A172 (cell line): ENCODE measurements around the gene IL1B. TPM values are rescaled to one million over a fixed set of nuclear protein-coding genes. Genes with fewer than 3 reads are reported as not detected.
"Not testable (repeated sequence)": the region's sequence is repeated elsewhere in the genome, so short reads cannot be mapped to it uniquely, and the experiment has no call there.

Experiments
- DNase-seq: peaks from one replicate; pipeline ENCODE4 v3.0.0-alpha.2; 2015; ENCODE audit warnings: low spot score
- total RNA-seq: library from RNA; depleted of rRNA; stranded (reverse); fragments of >200 nt; shearing (Covaris generic); gene quantifications from 2 replicates; pipeline ENCODE4 v1.2.3, GENCODE V29; 2014

The IL1B gene
- total RNA-seq, 1 experiment from 2014 or later: not detected

DNA sequence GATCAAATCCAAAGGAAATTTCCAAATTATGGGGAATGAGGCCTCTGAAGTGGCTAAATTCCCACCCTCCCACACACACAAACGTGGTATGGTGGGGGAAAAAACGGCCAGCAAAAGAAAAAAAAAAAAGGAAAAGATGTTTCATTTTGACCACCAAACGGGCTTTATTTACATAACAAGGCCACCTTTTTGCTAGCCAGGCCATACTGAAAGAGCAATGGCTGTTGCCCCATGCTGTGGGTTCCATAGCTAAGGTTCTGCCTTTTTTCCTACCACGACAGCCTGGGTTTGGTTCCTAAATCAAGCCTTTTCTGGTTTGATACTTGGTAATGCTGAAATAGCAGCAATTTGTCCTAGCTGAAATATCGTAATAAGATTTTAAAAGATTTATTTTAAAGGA, 14.0 kb upstream of the IL1B start:
- DNase-seq: no peak

DNA sequence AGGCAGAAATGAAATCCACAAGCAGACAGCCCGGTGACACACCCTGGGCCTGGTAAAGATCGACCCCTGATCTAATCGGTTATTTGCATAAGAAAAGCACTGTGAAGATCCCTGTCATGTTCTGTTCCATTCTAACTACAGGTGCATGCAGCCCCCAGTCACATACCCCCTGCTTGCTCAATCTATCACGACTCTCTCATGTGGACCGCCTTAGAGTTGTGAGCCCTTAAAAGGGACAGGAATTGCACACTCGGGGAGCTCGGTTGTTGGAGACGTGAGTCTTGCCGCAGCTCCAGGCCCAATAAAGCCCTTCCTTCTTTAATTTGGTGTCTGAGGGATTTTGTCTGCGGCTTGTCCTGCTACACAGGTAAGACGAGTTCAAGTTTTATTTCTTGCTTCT, 13.4 kb upstream of the IL1B start:
- no peak for DNase-seq

DNA sequence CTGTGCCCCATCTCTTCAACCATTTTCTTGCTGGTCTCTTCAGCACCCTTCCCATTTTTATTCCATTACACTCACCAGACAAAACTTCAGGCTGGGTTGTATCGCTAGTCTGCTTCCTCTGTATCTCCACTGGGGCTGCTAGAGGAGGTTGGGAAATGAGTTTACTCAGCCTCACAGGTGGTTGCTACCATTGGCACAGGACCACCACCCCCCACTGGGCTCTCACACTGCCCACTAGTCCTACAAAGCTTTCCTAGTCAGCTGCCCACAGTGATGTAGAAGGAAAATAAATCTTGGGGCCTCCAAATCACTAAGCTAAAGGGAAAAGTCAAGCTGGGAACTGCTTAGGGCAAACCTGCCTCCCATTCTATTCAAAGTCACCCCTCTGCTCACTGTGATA, 12.3 kb upstream of the IL1B start:
- DNase-seq: no peak

DNA sequence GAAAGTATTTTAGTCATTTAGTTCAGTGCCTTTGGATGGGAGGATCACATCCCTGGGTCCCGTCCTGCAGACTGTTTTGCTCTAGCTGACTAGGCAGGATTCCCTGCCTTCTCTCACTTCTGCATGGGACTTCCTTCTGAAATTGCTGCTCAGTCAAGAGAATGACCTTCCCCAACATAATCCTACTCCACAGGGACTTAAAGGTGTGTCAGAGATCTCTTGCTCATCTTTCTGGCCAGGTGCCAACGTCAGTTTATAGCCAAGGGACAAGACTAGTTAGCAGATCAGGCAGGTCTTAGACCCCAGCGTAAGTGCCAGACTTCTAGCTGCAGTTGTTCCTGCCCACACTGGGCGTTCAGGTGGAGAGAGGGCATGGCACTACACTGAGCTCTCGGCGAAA, 9.5 kb upstream of the IL1B start:
- DNase-seq: no peak

DNA sequence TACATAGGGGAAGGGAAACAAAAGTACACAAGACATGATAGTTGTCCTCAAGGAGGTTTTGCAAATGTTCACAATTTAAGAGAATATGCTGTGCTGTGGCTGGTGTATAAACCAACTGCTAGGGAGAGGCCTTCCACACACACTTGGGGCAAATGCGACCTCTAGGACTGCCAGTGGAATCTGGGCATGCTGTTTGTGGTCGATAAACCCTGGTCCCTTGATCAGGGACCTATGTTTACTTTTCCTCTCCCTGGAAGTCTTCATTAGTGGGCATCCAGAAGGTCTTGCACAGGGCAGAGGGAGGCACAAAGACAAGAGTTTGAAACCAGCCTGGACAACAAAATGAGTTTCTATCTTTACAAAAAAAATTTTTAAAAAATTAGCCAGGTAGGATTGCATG, 7.3 kb upstream of the IL1B start:
- DNase-seq: no peak

DNA sequence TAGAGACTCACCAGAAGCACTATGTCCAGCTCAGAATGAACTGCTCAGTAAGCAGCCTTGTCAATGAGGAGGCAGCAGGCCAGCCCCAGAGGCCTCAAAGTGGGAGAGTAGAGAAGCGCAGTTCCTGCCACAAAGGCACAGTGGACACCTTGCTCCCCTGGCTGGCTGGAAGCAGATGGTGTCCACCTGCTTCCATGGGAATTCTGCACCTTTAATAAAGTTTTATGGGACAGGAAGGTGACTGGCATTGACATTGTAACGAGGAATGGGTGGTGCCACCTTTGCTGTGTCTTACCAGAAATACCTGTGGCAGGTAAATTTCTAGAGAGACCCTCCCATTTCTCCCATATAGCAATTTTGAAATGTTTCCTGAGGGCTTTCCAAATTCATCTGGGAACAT, 6.7 kb upstream of the IL1B start:
- DNase-seq: no peak

DNA sequence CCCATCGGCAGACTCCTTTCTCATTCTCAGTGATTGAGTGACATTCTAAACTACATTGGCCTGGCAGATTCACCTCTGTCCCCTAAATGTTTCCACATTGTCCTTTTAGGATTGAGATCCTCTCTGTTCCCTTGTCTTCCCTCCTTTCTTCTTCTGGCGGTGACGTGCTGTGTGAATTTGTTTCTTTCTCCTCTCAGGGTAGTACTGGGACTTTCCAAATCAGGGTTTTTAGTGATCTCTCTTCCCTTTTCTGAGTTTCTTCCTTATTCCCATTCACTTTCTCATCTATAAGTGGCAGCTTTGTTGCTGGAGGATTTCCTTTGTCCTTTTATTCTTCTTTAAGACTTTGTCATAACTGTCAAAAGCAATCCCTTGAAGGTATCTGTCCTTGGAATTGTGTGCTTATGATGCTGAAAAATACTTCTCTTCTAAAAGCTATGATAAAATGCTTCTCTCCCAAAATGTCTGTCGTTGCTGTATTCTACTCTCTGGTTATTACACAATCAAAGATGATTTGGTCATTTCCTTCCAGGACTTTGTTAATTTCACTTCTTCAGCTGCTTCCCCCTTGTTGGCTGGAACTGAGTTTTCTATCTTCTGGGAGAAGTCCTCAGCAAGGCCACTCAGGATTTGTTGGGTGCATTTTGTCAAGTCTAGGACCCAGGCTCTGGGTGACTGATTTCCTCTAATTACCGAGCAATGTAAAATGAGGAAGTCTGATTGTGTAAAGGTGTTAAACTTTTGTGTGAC, 4.9 kb upstream of the IL1B start:
- DNase-seq: no peak

DNA sequence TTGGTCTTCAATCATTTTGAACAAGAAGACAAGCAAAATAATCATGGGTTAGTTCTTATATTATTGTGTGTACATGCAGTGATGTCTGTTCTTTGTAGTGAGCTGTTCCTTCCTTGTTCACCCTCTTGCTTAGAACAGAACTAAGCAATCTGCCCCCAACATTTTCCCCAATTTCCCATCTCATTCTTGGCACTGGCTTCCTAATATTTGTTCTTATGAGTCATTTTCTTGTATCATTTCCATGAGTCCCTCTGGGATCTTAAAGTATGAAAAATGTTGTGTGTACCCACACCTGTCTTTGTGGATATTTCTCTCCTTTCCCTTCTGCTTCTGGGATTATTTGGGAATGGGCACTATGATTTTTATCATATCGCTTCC, 3.5 kb upstream of the IL1B start:
- no peak for DNase-seq

DNA sequence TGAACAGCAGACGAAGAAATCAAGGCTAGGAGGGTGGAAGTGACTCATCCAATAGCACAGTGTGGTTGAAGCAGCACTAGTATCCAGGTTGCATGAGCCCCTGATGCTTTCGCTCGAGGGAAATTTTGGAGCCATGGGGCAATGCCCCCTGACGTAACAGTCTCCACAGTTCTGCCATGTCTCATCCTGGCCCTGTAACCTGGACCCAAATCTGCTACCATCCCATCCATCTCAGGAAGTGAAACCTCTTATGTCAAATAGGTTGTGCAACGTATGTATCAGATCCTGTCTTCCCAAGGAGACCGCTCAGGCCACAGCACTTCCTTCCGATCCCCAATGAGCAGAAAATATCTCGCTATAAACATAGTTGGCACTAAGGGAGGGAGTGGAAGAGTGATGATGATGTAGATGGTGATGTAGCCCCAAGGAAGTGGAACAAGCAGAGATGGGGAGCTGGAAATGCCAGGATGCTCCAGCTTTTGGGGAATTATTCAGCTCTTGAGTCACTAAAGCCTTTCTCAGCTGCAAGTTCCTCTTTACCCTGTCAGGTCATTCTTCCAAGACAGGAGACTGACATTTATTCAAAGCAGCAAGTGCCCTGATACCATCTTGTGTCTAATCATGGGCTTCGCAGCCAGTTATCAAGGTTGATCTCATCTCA, 3.0 kb upstream of the IL1B start:
- DNase-seq: no peak

DNA sequence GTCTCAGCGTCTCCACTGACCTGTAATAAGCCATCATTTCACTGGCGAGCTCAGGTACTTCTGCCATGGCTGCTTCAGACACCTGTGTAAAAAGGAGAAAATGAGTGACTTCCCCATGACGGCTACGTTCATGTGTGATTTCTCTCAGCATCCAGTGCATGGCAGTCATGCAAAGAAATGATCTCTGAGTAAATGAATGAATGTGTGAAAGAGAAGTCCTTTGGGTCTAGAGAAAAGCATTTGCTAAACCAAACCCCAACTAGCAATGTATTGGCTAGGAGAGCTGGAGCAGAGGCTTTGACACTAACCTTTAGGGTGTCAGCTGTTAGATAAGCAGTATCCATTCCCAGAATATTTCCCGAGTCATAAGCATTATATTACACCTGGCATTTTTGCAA, 417 bp downstream of the IL1B start:
- DNase-seq: no peak

DNA sequence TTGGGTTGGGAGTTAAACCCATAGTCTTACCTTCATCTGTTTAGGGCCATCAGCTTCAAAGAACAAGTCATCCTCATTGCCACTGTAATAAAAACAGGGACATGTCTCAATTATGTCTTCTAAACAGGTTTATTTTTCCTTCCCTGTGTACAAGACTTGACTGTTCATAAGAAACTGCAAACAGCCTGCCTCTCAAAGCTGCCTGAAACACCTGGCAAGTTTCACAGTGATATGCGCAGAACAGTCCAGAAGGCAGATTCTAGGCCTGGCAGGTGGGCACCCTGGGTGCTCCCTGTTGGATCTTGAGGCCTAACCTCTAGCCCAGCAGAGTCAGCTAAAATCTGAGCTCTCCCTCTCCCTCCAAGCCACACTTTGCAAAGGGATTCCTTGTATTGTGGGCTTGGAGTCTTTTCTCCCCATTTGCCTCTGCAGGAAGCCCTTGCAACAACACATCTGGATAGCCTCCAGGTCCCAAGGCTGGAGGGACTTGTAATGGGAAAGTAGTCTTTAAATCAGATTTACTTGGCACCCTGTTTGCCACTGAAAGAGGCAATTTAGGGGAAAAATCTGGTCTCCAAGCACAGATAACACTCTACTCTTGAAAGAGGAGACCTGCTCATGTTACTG, 930 bp downstream of the IL1B start:
- DNase-seq: no peak

DNA sequence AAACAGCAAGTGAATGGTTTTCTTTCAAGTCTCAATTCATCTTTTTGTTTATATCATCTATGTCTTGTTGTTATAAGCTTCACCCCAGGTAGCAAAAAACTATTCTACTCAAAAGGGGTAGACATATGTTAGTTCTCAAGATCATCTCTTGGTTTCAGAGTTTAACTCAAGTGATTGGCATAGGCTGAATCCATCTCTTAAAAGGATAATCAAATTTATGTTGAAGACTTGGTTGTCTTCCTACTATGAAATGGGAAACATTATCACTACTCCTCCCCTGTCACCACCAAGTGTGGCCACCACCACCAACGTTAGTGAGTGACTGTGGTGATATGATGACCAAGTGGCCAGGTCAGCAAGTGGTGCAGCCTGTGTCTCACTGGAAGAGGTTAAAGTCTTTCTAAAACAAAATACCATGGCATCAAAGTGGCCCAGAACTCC, 1.5 kb downstream of the IL1B start:
- DNase-seq: no peak

DNA sequence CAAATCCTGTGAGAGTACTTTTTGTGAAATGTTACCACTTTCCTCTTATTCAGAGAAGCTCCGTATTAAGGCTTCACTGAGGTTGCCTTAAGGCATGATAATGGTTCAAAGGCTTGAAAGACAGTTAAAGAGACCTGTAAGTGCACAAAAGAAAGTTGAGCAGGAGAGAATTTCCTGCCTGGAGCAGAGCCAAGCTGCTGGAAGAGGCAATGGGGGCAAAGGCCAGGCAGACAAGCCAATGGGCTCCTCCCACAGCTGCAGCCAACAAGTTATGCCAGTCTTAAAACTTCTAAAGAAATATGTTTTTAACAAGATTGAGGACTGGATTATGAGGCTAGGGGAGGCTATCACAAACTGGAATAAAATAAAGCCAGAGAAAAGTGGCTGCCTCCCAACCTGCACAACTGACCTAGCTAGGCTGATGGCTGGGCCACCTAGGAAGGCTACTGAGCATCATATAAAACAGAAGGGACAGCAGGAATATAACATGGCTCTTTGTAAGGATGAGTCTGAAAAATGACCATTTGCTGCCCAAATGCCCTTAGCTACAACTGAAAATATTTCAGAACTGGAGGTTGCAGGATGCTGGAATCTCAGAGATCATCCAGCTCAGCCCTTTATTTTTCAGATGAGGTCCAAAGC, 2.1 kb downstream of the IL1B start:
- DNase-seq: no peak

DNA sequence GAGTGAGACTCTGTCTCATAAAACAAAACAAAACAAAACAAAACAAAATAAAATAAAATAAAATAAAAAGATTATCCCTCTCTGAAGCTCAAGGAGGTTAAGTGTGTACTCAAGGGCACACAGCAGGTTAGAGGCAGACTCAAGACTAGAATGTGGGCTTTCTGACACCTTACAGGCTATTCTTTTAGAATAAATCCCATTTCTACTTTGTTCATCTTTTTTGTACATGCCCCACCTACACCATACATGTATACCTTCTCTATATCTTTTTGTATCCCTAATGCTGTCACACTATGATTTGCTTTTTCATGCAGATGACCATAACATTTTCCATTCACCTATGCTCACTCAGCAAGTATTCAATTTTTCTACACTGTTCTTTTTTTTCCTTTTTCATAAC, 2.6 kb downstream of the IL1B start:
- no peak for DNase-seq

DNA sequence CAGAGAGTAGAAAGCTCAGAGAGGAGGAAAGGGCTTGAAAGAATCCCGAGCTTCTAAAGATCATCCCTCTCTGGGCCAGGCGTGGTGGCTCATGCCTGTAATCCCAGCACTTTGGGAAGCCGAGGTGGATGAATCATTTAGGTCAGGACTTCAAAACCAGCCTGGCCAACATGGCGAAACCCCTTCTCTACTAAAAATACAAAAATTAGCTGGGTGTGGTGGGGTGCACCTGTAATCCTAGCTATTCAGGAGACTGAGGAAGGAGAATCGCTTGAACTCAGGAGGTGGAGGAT, 3.0 kb downstream of the IL1B start:
- not testable (repeated sequence) for DNase-seq

DNA sequence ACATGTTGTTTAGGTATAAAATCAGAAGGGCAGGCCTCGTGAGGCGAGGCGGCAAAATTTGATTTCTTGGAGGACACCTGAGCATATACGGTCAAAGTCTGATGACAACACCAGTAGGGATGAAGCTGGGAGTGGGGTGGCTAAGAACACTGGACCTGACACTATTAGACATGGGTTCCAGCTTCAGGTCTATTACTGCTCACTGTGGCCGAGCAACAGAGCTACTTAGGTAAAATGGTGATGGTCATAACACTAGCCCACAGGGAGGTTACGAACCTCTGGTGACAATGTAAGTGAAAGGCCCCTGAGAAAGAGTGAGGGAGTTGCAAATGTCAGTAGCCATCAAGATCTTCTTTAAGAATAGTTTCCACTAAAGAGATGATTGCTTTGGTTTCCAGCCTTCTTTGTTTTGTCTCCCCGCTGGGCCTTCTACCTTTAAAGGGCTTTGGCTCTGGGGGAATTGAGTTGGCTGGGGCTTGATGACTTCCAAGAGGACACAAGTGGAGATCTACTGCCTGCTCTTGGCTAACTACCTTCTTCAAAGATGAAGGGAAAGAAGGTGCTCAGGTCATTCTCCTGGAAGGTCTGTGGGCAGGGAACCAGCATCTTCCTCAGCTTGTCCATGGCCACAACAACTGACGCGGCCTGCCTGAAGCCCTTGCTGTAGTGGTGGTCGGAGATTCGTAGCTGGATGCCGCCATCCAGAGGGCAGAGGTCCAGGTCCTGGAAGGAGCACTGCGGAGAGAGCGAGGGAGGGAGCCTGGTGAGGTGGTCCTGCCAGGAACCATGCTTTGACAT, 3.5 kb downstream of the IL1B start:
- no peak for DNase-seq

DNA sequence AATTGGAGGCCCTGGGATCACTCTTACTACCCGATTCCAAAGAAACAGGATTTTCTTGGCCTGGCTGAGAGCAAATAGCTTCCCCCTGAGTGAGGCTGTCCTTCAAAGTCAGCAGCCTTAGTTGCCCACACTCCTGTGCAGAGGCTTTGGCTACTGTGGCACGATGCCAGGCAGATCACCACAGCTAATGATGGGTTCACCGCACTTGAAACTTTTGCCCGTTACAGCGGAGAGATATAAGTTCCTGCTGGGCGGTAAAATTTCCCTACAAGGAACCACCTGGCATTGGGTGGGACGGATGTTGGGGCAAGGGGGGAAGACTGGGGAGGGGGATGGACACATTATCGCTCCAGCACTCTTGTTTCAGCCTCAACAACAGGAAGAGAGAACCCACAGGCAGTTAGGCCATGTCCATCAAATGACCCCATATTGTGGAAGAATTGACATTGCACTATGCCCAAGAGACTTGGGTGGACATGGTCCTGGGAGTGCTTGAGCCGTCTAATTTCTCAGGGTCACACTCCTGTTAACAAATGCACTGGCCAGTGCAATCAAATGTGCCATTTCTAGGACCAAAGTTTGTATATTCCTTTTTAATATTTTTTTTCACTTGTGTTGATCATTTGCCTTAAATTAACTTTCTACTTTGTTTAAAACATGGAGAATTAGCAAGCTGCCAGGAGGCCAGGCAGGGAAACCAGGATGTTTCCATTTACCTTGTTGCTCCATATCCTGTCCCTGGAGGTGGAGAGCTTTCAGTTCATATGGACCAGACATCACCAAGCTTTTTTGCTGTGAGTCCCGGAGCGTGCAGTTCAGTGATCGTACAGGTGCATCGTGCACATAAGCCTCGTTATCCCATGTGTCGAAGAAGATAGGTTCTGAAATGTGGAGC, 4.4 kb downstream of the IL1B start:
- DNase-seq: no peak

DNA sequence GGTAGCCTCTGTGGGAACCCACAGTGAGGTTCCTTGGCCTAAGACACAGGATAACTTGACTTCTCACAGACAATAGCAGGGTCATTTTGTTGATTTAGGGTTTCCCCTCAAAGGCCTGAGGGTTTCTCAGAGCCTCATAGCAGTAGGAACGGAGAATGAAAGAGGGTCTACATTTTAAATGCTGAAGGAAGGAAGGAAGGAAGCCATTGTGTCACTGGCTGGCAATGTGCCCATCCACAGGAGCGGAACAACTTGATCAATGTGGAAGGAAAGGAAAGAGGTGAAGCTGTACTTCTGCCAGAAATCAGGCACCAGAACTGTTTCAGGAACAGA, 5.1 kb downstream of the IL1B start:
- DNase-seq: no peak

DNA sequence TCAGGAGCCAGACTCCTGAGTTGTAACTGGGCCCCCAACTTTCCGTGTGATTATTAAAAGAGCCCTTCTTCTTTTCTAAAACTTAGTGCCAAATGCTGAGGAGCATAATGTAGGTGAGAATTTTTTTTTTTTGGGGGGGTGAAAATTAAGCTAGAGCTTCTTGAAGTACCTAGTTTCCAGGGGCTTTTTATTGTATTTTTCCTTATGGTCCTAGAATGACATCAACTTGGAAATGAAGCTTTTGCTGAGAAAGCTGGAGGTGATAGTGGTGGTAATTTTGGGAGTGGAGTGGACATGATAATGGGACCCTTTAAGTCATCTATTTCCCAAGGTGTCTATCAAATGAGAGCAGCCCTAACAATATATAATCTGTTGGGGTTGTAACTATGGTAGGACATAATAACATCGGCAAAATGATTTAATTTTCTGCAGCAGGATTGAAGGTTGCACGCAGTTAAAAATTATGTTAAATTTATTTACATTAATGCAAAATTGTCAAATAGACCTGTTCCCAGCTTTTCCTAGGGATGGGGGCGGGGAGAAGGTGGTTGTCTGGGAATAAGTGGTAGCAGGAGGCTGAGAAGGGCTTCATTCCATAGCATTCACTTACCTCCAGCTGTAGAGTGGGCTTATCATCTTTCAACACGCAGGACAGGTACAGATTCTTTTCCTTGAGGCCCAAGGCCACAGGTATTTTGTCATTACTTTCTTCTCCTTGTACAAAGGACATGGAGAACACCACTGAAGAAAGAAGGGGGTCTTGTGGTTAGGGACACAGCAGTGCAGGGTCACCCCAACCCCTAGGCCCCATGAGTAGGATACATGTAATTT, 5.7 kb downstream of the IL1B start:
- no peak for DNase-seq

DNA sequence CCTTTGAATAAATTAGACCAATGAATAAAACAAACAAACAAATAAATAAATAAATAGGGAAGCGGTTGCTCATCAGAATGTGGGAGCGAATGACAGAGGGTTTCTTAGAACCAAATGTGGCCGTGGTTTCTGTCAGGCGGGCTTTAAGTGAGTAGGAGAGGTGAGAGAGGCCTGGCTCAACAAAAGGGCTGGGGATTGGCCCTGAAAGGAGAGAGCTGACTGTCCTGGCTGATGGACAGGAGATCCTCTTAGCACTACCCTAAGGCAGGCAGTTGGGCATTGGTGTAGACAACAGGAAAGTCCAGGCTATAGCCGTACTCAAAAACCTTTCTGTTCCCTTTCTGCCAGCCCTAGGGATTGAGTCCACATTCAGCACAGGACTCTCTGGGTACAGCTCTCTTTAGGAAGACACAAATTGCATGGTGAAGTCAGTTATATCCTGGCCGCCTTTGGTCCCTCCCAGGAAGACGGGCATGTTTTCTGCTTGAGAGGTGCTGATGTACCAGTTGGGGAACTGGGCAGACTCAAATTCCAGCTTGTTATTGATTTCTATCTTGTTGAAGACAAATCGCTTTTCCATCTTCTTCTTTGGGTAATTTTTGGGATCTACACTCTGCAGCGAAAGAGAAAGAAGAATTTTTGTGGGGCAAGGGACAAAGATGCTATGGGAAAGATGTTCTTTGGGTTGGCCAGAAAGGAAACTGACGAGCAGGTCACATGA, 6.5 kb downstream of the IL1B start:
- no peak for DNase-seq
